DOHH2 (cell line): ENCODE results near the gene STK38L.

ENCODE experiments used
- H3F3A ChIP-seq: fragments of 200-600 bp; sonication (generic), shearing (Covaris generic); 2 replicates; pipeline ENCODE4 v1.6.0; 2016; ENCODE audit warnings: antibody characterized with exemption, mild to moderate bottlenecking; ENCODE audit not compliant: control insufficient read depth, insufficient read depth
- H3K27ac ChIP-seq: fragments of 200-600 bp; sonication (generic); 2 replicates; pipeline ENCODE4 v1.5.1; 2014; ENCODE audit warnings: low read depth, mild to moderate bottlenecking, low read length, moderate library complexity
- H3K27me3 ChIP-seq: fragments of 200-600 bp; sonication (generic); 2 replicates; pipeline ENCODE4 v1.6.1; 2014; ENCODE audit warnings: mild to moderate bottlenecking, low read length, mixed read lengths; ENCODE audit not compliant: control insufficient read depth
- H3K36me3 ChIP-seq: fragments of 200-600 bp; sonication (generic); 2 replicates; pipeline ENCODE4 v1.6.1; 2014; ENCODE audit warnings: mild to moderate bottlenecking, low read length, moderate library complexity, mixed read lengths; ENCODE audit not compliant: control insufficient read depth
- H3K4me1 ChIP-seq: fragments of 200-600 bp; sonication (generic); 2 replicates; pipeline ENCODE4 v1.6.1; 2014; ENCODE audit warnings: mild to moderate bottlenecking, low read length, mixed read lengths; ENCODE audit not compliant: control insufficient read depth
- H3K4me2 ChIP-seq: fragments of 200-600 bp; sonication (generic); 2 replicates; pipeline ENCODE4 v1.6.0; 2014; ENCODE audit warnings: mild to moderate bottlenecking, low read length, moderate library complexity
- H3K4me3 ChIP-seq: fragments of 200-600 bp; sonication (generic); 2 replicates; pipeline ENCODE4 v1.5.1; 2014; ENCODE audit warnings: mild to moderate bottlenecking, low read length, mixed read lengths
- H3K79me2 ChIP-seq: fragments of 200-600 bp; sonication (generic); 2 replicates; pipeline ENCODE4 v1.6.1; 2014; ENCODE audit warnings: mild to moderate bottlenecking, low read length, mixed read lengths; ENCODE audit not compliant: control insufficient read depth
- H3K9me2 ChIP-seq: fragments of 200-600 bp; sonication (generic); replicated peaks from 2 replicates; pipeline ENCODE4 v1.6.1; 2014; ENCODE audit warnings: mild to moderate bottlenecking, low read length, mixed read lengths; ENCODE audit not compliant: control insufficient read depth
- H3K9me3 ChIP-seq: fragments of 200-600 bp; sonication (generic); 2 replicates; pipeline ENCODE4 v1.6.1; 2014; ENCODE audit warnings: antibody characterized with exemption, low read length, mixed read lengths; ENCODE audit not compliant: control insufficient read depth, insufficient read depth
- H4K20me1 ChIP-seq: fragments of 200-600 bp; sonication (generic); 2 replicates; pipeline ENCODE4 v1.6.0; 2014; ENCODE audit warnings: low read depth, mild to moderate bottlenecking, antibody characterized with exemption, low read length, moderate library complexity; ENCODE audit not compliant: control insufficient read depth, insufficient read depth
- CTCF ChIP-seq: fragments of 200-600 bp; sonication (generic); IDR thresholded peaks from one replicate; pipeline ENCODE4 v1.5.1; 2014; ENCODE audit warnings: antibody characterized with exemption, mild to moderate bottlenecking, low read depth, low read length; ENCODE audit not compliant: poor library complexity, severe bottlenecking
- EZH2phosphoT487 ChIP-seq: fragments of 200-600 bp; sonication (generic); IDR thresholded peaks from 2 replicates; pipeline ENCODE4 v1.6.1; 2017; ENCODE audit warnings: borderline replicate concordance, mild to moderate bottlenecking, antibody characterized with exemption, low read length, moderate library complexity, mixed read lengths

STK38L gene

GRCh38 chr12:27201169-27201568, 42.9 kb upstream of the STK38L start:
- H3K9me2 ChIP-seq = no peaks in the 10 kb centered on the region
- H3K4me1 ChIP-seq = no peaks in the 10 kb centered on the region
- H3K9me3 ChIP-seq = no peaks in the 10 kb centered on the region
- H3K79me2 ChIP-seq = no peaks in the 10 kb centered on the region
- H3K36me3 ChIP-seq = no peaks in the 10 kb centered on the region
- H3K4me3 ChIP-seq = no peak overlapping the region
- TF ChIP-seq EZH2phosphoT487 (no peak), CTCF (no peak)
- H3F3A ChIP-seq = no peaks in the 10 kb centered on the region
- H4K20me1 ChIP-seq = no peaks in the 10 kb centered on the region
- no peak overlapping the region for H3K27ac ChIP-seq
- no peaks in the 10 kb centered on the region for H3K27me3 ChIP-seq
- H3K4me2 ChIP-seq = no peak overlapping the region

GRCh38 chr12:27206801-27207502, 37.1 kb upstream of the STK38L start:
- H3K4me1 ChIP-seq = peaks cover 2% of the 10 kb centered on the region; the same call in 1 of the 2 replicates
- H3K27me3 ChIP-seq = no peaks in the 10 kb centered on the region
- no peaks in the 10 kb centered on the region for H3F3A ChIP-seq
- no peaks in the 10 kb centered on the region for H3K79me2 ChIP-seq
- H3K36me3 ChIP-seq = no peaks in the 10 kb centered on the region
- no peaks in the 10 kb centered on the region for H4K20me1 ChIP-seq
- H3K4me2 ChIP-seq = no peak overlapping the region
- no peak for TF ChIP-seq CTCF
- TF ChIP-seq EZH2phosphoT487 = no peak
- no peaks in the 10 kb centered on the region for H3K9me2 ChIP-seq
- H3K9me3 ChIP-seq = peaks cover 3% of the 10 kb centered on the region; the same call in 1 of the 2 replicates
- H3K27ac ChIP-seq = no peak overlapping the region
- H3K4me3 ChIP-seq = no peak overlapping the region

GRCh38 chr12:27207615-27208413, 36.3 kb upstream of the STK38L start:
- no peak overlapping the region for H3K27ac ChIP-seq
- no peaks in the 10 kb centered on the region for H3F3A ChIP-seq
- H3K9me3 ChIP-seq = peaks cover 3% of the 10 kb centered on the region; the same call in 1 of the 2 replicates
- no peaks in the 10 kb centered on the region for H3K79me2 ChIP-seq
- no peaks in the 10 kb centered on the region for H3K36me3 ChIP-seq
- no peaks in the 10 kb centered on the region for H4K20me1 ChIP-seq
- no peaks in the 10 kb centered on the region for H3K9me2 ChIP-seq
- no peak overlapping the region for H3K4me3 ChIP-seq
- TF ChIP-seq CTCF (no peak), EZH2phosphoT487 (no peak)
- H3K27me3 ChIP-seq = no peaks in the 10 kb centered on the region
- peaks cover 2% of the 10 kb centered on the region; the same call in 1 of the 2 replicates for H3K4me1 ChIP-seq
- no peak overlapping the region for H3K4me2 ChIP-seq
